GM19025 (cell line): ENCODE measurements around the gene SLC38A3.

ENCODE experiments used
- ATAC-seq: cut with Tn5 transposase; IDR thresholded peaks from one replicate; pipeline ENCODE4 v1.9.1; 2021; ENCODE audit warnings: mild to moderate bottlenecking, low read depth, moderate library complexity; ENCODE audit not compliant: unreplicated experiment

SLC38A3 gene

DNA sequence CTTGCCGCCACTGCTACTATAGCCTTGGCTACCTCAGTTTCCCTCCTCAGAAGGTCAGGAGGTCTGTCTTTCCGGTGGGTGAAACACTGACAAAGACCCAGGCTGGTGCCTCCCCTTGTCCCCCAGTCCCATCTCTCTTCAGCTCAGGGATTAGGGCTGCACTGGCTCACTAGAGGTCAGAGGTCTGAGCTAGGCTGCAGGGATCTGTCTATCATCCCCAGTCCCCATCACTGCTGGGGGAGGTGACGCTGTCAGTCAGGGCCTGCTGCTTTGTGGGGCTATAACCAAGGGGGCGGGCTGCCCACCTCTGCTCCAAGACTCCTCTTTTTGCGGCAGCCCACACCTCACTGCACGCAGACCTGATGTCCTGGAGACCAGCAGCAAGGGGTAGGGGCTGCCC, 36.3 kb upstream of the SLC38A3 start:
- ATAC-seq = no peak

DNA sequence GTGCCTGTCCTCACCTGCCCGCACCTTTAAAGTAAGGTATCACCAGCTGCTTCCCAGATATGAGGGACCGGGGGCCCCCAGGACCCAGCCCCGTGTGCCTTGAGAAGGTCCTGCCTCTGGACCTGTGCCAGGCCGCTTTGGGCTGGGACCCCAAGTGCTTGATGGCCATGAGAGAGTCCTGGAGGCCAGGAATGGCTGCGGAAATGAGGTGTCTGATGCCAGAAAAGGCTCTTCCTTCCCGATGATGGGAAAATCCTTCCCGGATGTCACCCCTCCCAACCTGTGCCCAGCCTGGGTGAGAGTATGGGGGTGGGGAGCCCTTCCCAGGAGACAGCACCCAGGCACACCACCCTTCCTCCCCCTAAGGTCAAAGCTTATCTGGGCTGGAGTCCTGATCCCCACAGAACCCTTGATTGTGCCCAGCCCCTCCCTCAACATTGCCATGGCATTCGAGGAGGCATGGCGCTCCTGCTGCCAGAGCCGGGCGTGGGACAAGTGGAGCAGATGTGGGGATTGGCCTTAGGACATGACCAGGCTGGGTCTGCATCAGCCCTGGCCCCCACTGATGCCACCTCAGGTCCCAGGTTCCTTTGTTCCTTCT, 35.7 kb upstream of the SLC38A3 start:
- no peak for ATAC-seq

DNA sequence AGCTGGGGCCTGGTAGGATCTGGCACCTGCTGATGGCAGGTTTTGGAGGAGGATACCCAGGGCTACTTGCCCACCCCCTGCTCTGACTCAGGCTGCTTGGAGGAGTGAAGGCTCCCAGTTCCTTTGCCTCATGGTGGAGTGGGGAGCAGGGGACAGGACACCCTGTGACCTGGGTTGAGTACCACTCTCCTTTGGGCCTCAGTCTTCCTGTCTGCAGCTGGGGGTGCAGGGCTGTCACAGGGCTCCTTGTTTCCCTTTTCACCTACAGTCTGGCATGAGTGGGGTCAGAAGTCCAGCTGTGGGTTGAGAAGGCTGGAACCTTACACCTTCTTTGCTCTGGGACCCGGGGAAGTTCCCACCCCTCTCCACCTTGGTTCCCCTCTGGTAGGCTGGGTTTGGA, 35.2 kb upstream of the SLC38A3 start:
- ATAC-seq = no peak

GRCh38 chr3:50170689-50171088, 34.4 kb upstream of the SLC38A3 start:
- no peak for ATAC-seq

- ATAC-seq = no peak
Measured at GRCh38 chr3:50171540-50172301, 33.4 kb upstream of the SLC38A3 start.

DNA sequence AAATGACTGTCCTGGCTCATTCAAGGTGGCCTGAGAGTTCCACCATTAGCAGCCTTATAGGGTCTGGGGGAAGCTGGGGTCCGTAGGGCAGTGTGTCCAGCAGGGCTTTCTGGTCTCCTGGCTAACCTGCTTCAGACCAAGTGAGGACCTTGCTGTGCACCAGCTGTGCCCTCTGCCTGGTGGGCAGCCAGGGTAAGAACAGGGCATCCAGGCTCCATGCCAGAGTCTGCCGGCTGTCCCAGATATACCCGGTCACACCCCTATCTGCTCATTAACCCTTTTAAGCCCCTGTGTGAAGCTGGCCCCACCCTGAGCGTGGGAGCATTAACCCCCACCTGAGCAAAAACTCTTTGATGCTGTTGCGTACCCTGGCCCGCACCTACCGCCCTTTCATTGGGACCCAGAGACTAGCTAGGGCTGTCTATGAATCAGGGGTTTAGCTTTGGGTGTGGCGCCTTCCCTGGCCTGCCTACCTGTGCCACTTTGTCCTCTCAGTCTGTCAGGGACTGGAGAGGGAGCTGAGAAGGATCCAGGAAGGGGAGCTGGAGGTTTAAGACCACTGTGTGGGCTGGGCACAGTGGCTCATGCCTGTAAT, 32.3 kb upstream of the SLC38A3 start:
- no peak for ATAC-seq

DNA sequence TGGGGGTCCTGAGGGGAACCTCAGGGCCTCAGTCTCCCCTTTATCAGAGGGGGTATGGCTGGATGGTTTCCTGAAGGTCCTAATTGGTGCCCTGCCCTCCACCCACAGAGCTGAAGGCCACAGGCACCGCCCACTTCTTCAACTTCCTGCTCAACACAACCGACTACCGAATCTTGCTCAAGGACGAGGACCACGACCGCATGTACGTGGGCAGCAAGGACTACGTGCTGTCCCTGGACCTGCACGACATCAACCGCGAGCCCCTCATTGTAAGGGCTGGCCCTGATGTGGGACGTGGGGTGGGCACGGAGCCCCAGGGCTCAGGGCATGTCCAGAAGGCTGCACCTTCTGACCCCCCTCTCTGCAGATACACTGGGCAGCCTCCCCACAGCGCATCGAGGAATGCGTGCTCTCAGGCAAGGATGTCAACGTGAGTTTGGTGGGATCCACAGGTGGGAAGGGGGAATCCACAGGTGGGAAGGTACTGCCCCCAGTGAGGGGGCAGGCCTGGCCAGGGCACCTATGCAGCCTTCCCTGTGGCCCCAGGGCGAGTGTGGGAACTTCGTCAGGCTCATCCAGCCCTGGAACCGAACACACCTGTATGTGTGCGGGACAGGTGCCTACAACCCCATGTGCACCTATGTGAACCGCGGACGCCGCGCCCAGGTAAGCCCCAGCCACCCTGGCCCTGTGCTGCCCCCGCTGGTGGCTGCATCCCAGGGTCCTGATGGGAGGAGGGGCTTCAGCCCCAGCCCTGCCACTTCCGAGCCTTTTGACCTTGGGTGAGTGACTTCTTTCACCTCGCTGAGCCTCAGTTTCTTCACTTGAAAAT, 31.2 kb upstream of the SLC38A3 start:
- no peak for ATAC-seq

DNA sequence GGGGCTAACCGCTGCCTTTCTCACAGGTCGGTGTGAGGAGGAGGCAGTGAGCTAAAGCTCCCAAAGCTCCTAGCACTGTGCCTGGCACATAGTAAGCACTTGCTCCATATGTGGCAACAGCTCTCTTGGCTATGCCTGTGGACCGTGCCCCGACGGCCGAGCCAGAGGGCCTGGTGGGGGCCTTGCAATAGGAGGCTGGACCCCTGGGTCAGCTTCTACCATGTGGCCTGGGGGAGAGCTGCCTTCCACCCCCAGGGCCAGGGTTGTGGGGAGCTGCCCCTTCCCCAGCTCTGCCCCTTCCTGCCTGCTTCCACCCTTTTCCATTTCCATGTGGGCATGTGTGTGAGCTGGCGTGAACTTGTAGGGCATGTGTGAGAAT, 30.6 kb upstream of the SLC38A3 start:
- ATAC-seq = no peak

DNA sequence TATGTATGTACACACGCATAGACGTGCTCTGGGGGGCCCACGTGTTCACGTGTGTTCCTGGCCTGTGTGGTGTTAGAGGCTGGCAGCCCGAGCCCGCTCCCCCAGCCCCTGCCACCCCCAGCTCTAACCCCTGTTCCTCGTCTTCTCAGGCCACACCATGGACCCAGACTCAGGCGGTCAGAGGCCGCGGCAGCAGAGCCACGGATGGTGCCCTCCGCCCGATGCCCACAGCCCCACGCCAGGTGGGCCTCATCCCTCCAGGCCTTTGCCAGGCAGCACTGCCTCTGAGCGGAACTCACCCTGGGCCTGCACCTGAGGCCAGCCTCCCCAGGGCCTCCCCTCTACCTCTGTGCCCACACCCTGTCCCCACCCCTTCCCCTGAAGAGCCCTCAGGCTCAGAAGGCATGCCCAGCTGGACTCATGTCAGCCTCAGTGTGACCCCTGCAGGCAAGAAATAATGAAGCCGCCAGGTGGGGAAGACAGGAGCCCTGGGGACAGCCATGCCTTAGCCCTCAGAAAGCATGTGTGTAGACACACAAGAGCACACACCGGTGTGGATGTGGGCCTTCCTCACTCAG, 30.0 kb upstream of the SLC38A3 start:
- no peak for ATAC-seq

DNA sequence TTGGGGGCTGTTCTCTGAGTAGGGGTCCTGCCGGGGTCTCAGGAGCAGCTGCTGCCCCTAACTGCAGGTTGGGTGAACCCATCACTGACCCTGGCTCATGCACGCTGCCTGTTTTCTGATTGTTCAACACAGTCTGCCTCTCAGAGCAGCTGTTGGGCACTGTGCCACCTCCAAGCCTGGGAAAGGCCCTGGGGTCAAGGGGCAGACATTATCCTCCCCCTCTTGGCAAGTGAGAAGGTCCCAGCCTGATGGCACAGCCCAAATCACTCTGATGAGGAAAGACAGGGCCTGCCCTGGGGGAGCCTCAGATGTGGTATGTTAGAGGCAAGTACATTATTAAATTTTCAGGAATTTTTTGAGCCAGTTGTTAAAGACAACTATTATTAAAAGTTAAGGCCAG, 27.7 kb upstream of the SLC38A3 start:
- ATAC-seq = no peak

- ATAC-seq = no peak
Measured at GRCh38 chr3:50179710-50180109, 25.4 kb upstream of the SLC38A3 start.

GRCh38 chr3:50181985-50182384, 23.1 kb upstream of the SLC38A3 start:
- no peak for ATAC-seq

DNA sequence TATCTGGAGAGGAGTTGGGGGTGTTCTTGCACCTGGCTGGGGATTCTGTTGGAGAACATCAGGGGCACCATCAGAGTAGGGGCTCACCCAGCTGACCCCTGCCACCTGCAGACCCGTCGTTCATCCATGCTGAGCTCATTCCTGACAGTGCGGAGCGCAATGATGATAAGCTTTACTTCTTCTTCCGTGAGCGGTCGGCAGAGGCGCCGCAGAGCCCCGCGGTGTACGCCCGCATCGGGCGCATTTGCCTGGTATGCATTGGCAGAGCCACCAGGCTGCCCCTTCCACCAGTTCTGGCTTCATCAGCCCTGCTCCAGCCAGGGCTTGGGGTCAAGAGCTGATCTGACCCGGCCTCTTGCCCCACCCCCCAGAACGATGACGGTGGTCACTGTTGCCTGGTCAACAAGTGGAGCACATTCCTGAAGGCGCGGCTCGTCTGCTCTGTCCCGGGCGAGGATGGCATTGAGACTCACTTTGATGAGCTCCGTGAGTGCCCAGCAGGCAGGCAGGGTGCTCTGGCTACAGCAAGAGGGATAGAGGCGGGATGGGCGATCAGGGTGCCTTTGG, 22.5 kb upstream of the SLC38A3 start:
- no peak for ATAC-seq

DNA sequence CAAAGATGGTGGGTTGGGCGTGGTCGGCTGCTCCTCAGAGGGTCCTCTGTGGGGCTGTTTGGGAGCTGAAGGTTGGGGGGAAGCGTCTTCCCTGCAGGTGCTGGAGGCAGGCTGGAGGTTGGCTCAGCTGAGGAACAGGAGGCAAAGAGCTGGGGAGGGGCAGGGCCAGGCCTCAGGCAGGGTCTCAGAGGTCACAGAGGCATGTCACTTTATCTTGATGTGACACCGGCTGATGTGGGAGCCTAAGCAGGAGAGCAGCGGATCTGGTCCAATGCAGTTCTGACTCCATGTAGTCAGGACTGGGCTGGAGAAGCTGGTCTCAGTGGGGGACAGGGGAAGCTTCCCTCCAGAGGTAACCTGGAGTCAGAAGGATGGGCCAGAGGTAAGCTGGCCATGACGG, 21.3 kb upstream of the SLC38A3 start:
- no peak for ATAC-seq

GRCh38 chr3:50184242-50184978, 20.7 kb upstream of the SLC38A3 start:
- ATAC-seq = no peak

DNA sequence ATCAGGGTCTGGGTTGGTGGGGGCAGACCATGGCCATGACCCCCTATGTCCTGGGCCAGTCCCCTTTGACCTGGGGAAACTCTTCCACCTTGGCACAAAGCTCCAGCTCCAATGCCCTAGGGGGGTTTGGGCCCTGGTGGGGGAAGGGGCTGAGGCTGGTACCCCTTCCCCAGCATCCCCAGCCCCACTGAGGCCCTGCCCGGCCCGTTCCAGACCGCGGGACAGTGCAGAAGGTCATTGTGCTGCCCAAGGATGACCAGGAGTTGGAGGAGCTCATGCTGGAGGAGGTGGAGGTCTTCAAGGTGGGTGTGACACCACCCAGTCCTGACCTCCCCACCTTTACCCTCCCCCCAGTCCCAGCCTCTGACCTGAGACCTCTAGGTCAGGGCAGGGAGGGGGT, 19.8 kb upstream of the SLC38A3 start:
- no peak for ATAC-seq

GRCh38 chr3:50186096-50186495, 19.0 kb upstream of the SLC38A3 start:
- no peak for ATAC-seq

GRCh38 chr3:50187750-50188149, 17.3 kb upstream of the SLC38A3 start:
- ATAC-seq = no peak

GRCh38 chr3:50189274-50189673, 15.8 kb upstream of the SLC38A3 start:
- ATAC-seq = no peak

- ATAC-seq = no peak
Measured at GRCh38 chr3:50189989-50190388, 15.1 kb upstream of the SLC38A3 start.
